ENCODE results near the gene POP4.

POP4 gene

GRCh38 chr19:29569038-29569911 is 36.8 kb upstream of the POP4 start:
- TF ChIP-seq CTCF (IDR thresholded peaks at IDR 0.05; ENCODE audit: low read length, missing control alignments), result no peak
- DNase-seq (ENCODE audit: low read depth), result no peak

GRCh38 chr19:29571181-29571580 is 34.9 kb upstream of the POP4 start:
- DNase-seq (ENCODE audit: low read depth), result no peak
- H3K4me3 ChIP-seq (replicated peaks; ENCODE audit: low read depth, low read length), result no peak overlapping the region
- no peak for TF ChIP-seq CTCF (IDR thresholded peaks at IDR 0.05; ENCODE audit: low read length, missing control alignments)

More at GRCh38 chr19:29569038-29569911, 36.8 kb upstream of the POP4 start:
- H3K4me3 ChIP-seq (replicated peaks; ENCODE audit: low read depth, low read length), result no peak overlapping the region

GRCh38 chr19:29573486-29573885 is 32.6 kb upstream of the POP4 start:
- no peak overlapping the region for H3K4me3 ChIP-seq (replicated peaks; ENCODE audit: low read depth, low read length)
- no peak for DNase-seq (ENCODE audit: low read depth)
- TF ChIP-seq CTCF (IDR thresholded peaks at IDR 0.05; ENCODE audit: low read length, missing control alignments), result no peak

- no peak overlapping the region for H3K4me3 ChIP-seq (replicated peaks; ENCODE audit: low read depth, low read length)
- TF ChIP-seq CTCF (IDR thresholded peaks at IDR 0.05; ENCODE audit: low read length, missing control alignments), result no peak
- no peak for DNase-seq (ENCODE audit: low read depth)
Measured at GRCh38 chr19:29574510-29574909, 31.6 kb upstream of the POP4 start.

- DNase-seq (ENCODE audit: low read depth), result no peak
- no peak overlapping the region for H3K4me3 ChIP-seq (replicated peaks; ENCODE audit: low read depth, low read length)
- TF ChIP-seq CTCF (IDR thresholded peaks at IDR 0.05; ENCODE audit: low read length, missing control alignments), result no peak
Measured at GRCh38 chr19:29576046-29576606, 30.0 kb upstream of the POP4 start.

GRCh38 chr19:29576761-29577648 is 29.1 kb upstream of the POP4 start:
- H3K4me3 ChIP-seq (replicated peaks; ENCODE audit: low read depth, low read length), result no peak overlapping the region
- no peak for TF ChIP-seq CTCF (IDR thresholded peaks at IDR 0.05; ENCODE audit: low read length, missing control alignments)
- DNase-seq (ENCODE audit: low read depth), result peak; percentile 17

Measured in fibroblast of pulmonary artery (primary cell).